HUDEP-2 (cell line): ENCODE results near the gene AFF2.

Experiments
- DNase-seq, 76 experiments: peaks; one replicate each; lab custom pipeline; 2025; ENCODE audit not compliant: unreplicated experiment in 76 of 76; lab: John Stamatoyannopoulos, UW

AFF2 gene

DNA sequence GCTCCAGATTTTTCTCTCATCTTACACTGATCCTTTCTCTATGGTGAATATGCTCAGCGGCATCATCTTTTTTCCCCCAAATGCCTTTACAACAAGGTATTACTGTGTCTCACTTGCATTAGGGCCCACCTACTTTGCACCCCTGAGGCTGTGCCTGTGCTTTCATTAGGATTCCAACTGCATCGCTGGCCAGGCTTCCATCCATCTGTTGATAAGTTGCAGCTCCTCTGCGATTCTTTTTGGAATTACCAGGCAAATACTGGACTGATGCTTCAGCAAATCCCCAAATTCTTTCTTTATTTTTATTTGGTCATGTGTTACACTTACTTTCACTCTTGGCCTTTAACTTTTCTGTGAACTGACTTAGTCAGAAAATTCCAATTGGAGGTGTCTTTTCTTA is 77.3 kb downstream of the AFF2 start:
- DNase-seq: no peak

DNA sequence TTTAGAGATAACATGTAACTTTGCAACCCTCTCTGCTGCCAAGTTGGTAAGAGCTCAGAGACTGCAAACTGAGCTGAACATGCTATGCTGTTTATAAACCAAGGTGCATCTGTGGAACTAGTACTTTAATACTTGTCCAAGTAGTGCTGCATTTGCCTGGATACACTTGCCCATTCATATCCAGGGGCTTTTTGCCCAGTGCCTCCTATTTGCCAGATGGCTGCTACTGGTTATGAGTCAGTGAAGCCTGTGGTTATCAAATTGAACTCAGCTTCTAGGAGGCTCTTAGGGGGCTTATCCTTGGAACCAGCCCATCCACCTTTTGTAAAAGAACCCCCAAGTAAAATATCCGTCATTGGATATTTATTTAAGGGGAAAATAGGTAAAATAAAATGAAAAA is 79.6 kb downstream of the AFF2 start:
- DNase-seq: no peak

DNA sequence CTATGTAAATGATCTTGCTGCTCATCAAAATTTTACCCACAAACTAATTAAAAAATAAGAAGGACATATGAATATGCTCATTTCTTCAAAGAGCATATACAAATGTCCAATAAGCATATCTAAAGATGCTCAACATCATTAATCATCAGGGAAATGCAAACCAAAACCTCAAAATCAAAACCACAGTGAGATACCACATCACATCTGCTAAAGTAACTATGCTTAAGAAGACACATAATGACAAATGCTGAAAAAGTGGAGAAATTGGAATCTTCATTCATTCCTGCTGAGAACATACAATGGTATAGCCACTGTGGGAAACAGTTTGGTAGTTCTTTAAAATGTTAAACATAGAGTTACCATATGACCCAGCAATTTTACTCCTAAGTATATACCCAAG is 81.9 kb downstream of the AFF2 start:
- no peak for DNase-seq

DNA sequence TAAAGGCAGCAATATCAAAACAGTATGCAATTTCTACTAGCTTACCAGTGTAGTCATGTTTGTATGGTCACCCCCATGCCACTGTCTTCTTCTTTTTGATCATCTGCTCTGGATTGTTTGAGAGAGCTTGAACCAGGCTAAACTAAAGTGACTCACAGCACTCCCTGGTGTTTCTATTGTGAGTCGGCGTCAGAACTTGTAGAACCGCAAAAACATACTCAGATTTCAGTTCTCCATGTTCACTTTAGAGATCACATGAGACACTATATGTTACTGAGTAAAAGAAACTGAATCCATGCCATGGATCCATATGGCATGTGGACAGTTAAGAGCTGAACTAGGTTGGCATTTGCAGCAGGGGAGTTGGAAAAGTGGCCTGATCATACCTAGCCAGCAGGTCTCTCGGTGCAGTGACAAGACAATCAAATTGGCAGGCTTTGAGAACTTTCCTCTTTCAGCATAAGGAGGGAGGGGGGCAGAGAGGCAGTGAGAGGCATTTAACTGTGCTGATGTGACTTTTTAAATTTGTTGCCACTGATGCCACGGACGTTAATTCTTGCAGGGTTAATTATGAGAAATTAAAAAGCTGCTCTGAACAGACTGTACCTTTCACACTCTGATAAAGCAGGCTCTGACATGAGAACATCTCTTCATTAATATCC is 88.4 kb downstream of the AFF2 start:
- no peak for DNase-seq

DNA sequence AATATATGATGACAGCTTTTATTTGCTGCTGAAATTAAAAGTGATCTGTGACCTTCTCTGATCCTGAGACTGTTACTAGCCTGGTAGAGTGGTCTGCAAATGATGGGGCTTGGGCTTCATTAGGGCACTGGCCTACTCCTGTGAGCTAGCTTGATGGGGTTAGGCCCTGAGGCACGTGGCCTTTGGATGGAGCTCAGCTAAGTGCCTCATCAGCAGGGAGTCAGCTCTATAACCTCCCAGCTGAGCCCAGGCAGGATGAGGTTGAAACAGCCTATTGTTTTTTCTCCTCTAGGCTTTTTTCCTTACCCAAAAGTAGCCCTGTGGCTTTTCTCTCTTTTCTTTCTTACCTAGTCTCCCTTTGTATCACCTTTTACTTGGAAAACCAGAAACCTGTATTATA is 92.2 kb downstream of the AFF2 start:
- no peak for DNase-seq

DNA sequence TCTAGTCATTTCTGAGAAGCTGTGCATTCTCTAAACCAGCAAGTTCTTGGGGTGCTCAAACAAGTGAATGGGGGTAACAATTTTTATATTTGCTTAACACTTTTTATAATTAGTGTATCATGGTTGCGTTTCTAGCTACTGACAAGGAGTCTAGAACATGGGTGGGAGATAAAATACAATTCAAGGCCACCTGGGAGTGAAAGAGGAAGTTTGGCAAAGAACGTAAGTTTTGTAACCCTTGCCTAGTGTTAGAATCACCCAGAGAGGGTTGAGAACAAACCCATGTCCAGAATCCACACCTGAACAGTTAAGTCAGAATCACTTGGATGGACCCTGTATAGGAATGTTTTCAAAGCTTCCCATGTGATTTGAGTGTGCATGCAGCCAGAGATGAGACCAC is 92.7 kb downstream of the AFF2 start:
- DNase-seq: no peak

DNA sequence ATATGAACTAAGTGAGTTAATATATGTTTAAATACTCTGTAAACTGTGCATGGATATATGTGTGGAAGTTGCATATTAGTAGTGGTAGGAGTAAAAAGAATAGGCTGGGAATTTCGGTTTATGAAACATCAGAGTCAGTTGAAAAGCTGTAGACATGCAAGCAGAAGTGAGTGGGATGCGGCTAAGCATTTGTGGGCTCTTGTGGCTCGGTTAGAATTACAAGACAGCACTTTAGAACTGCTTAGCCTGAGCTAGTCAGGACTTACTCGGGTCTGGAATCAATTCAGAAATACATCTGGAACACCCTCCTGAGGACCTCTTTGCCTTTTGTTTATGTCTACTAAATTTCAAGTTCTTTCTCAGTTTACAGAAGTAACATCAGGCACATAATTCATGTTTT is 93.6 kb downstream of the AFF2 start:
- DNase-seq: no peak

DNA sequence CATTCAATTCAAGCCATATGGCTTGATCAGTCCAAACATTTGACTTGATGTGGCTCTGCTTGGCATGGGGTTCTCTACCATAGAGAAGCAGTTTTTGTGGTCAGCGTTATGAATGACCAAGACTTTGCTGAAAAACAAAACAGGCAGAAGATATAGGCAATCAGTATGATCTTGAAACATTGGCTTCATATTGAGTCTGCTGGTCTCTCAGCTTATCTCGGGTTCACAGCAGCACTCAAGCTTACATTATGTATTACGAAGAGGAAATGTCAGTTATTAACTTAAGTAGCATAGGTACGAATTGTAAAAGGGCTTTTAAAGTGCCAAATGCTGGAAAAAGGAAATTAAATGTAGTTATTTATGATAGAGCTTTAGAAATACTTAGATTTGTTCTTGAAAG is 99.0 kb downstream of the AFF2 start:
- DNase-seq: peak in 35 of 76 experiments; percentile 0 to 65 (median 12)

DNA sequence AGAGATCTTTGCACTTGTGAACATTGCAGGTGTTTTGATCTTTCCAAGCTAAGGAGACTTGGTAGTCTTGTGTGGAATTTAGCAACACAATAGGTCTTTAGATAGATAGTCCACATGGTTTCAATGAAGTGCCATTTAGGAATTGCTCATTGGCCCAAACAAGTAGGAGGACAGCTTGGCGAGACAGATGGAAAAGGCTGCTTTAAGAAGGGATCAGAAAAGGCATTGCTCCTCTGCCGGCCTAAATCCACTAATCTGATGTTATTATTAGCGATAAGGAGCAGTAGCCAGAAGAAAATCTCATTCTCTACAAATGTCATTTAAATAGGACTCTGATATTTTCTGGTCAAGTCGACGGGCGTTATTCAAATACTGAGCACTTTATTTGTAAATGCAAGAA is 99.7 kb downstream of the AFF2 start:
- DNase-seq: no peak

DNA sequence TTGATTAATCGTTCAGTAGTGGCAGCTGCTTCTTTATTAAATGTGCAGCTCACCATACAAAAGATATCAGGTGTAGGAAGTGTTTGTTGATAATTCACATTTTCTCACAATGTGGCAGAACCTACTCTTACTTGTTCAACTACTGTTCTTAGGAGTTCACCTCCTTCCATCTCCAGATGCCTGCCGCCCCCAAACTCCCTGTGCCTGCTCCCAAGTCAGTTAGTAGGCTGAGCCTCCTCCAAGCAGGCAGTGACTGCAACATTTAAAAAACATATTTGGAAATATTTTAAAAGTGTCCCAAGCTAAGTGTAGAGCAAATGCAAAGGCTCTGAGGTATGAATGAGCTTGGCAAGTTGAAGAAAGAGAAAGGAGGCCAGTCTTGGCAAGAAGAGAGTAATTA is 100.2 kb downstream of the AFF2 start:
- DNase-seq: no peak

DNA sequence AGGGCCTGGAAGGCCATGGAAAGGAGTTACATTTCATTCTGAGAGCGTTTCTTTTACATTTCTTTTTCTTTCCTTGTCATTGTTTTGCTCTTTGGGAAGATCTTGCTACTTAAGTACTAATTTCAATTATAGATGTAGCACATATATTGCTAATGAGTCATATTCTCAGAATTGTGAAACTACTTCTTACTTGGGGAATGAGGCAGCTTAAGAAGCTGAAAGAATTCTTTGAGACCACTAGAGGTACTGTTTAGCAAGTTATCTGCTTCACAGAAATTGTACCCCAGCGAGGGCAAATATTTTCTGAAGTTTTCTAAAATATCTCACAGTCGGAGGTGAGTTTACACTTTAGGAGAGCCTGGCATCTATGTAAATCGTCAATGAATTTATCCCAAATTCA is 100.6 kb downstream of the AFF2 start:
- no peak for DNase-seq

DNA sequence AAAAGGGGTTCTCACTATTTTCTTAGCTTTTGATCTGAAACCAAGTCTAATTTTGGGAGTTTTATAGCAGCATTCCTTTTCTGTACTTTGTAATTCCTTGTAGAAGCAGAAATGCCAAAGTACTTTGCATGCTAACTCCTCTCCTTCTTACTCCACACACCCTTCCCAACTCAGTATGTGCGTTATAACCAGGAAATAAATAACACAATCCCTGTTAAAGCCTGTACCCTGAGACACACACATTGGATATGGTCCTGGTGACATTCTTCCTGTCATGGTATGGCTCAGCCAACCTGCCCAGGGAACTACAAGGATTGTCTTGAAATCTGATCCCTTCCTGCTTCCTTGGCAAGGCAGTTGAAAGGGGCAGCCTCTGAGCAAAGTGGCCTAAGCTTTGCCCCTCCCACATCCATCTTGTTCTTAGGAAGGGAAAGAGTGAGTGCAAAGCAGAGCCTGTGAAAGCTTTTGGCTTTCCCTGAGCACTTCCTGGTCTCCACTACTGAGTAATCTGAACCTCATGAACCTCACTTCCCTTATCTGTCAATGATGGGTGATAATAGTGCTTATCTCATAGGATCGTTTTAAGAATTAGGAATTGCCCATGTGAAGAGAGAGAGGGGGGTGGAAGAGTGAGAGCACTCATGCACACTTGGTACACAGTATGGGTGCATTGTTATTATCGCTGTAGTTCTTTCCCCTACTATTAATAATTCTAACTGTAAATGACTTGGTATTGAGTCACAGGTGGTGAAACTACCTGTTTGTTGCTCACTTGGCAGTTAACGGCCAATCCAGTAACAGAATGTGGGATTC is 109.3 kb downstream of the AFF2 start:
- DNase-seq: no peak

DNA sequence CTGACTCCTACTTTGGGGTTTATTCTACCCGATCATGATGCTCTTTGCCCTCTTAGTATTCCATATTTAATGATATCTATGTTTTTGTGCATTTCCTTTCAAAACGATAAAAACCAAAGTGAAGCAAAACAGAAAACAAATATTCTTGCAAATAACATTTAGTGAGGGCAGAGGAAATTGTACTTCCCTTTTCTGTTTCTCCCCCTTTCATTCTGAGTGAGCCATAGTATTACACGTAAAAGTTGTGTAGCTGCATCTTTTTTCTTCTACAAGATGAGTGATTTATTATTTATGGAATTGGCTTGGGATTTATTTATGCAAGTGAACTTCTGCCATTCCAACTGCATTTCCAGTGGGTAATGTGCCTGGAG is 109.9 kb downstream of the AFF2 start:
- no peak for DNase-seq

DNA sequence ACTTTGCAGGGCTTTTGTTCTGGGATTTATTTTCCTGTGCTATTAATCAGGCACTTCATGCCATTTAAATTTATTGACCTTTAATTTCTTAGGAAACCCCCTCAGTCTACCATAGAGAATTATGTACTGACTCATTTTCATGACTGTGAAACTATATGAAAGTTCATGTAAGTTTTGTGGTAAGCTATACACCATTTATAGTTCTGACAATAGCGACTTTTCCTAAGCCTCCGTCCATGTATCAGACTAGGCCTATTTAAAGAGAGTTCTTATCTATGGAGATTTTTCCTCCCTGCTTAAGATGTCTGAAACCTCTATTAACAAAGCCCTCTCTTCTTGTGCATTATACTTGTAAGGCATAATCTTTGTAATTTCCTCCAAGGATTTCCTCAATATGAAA is 111.6 kb downstream of the AFF2 start:
- no peak for DNase-seq

DNA sequence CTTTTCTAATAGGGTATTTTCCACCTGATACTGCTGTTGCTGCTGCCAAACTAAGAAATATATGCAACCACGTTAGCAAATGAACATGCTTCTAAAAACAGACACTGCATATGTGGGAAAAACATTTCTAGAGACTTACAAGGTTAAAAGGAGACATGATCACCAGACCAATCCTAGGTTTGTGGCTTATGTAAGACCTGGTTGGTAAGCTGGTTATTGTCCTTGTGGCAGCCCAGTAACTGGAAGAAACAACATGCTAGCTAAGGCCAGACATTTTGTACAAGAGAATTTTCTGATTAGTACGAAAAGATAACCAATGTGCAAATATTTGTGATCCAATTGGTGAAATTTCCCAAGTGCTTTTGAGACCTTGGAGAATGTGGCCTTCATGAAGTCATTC is 112.0 kb downstream of the AFF2 start:
- no peak for DNase-seq

DNA sequence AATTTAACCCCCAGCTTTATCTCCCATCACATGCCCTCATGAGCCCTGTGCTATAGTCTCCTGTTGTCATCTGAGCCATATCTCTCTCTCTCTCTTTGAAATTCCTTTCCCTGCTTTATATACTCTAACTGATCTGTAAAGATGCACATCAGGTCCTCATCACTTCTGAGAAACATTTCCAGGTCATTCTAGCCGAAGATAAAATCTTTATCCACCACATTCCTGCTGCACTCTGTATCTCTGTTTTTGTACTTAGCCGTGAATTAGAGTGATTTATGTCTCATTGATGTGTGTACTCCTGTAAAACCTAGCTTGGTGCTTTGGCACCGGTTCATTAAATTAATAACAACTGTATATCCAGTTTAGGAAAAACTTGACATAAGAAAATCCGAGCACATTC is 113.2 kb downstream of the AFF2 start:
- DNase-seq: no peak

DNA sequence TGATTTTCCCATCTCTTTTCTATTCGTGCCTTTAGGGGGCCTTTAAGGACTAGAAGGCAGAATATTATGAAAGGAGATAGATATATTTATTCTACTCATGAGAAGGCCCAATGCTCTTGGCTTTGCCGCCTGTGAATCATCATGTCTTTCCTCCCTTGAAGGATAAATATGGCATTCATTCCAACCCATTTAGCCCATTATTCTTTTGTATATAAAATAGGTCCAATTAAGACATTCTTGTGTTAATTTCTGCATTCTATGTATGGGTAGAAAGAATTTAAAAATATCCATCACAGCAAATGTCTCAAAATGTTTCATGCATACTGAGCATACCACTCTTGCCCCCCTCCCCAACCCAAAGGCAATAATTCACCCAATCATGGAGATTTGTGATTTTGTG is 115.1 kb downstream of the AFF2 start:
- DNase-seq: no peak

DNA sequence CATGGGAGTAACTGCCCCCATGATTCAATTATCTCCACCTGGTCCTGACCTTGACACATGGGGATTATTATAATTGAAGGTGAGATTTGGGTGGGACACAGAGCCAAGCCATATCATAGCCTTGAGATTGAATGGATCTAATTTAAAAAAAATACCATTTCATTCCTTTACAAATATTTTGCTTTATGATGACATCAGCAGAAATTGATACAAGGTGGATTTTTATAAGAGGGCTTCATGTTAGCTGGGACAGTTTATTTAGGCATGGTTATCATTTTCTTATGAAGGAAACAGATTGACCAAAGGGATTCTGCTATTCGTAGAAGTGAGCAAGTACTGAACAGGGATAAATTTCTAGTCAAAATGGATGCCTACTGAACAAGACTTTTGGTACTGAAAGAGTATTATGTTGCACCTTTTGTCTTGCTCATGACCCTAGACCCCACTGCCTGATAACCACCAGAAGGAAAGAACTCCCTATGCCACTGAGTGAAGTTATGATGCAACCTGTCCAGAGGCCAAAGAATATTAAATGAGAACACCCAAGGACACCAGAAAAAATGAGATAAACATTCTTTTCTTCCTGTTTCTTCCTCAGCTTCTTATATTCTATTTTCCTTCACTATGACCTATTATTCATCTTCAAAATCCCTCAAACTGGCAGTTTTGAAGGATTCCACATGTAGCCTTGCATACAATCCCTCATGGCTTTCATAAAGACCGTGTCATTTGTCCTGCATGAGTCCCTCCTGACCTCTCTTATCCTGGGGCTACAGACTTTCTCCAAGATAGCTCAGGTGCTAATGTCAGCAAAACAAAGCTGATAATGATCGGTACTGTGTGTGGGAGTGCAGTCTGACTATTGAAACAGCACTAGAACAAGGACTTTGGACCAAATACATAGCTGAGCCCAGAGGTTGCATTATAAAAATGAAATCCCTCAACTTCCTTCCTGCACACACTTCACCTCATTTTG is 118.3 kb downstream of the AFF2 start:
- no peak for DNase-seq

DNA sequence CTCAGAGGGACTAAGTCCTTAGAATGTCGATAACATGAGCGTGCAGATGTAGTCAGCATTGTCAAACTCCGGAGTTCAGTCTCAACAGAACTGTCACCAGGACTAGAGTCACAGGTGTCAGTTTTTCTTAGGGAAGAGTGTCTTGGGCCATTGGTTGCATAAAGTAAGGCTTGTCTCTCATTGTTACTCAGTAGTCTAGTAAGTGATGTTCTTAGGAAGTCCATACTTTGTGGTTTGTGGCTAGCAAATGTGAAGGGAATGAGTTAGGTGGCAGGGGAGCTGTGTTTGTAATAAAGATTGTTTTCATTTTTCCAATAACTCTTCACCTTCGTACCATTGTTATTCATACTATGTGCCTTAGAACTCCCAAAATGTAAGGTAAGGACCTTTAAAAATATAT is 119.6 kb downstream of the AFF2 start:
- no peak for DNase-seq

DNA sequence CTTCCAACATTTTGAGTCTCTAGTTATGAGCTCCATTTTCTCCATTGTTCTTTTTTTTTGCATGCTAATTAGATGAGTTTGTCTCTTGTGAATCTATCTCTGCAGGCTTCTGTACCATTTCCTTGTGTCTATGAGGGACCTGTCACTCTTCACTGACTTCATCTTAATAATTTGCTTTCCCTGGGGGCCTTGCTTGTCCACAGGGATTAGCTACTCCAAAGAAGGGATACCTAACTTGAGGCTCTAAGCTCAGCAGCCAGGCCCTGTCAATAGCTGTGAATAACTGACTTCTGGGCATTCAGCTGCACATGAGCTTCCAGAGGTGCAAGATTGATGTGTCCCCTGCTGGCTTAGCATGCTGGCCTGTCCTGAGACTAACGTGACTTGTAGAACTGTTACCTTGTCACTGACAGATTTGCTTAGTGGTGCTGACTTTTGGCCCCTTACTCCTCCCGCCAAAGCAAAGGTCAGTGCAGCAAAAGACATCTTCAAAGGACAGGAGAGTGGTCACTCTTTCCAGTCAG is 124.6 kb downstream of the AFF2 start:
- DNase-seq: no peak

DNA sequence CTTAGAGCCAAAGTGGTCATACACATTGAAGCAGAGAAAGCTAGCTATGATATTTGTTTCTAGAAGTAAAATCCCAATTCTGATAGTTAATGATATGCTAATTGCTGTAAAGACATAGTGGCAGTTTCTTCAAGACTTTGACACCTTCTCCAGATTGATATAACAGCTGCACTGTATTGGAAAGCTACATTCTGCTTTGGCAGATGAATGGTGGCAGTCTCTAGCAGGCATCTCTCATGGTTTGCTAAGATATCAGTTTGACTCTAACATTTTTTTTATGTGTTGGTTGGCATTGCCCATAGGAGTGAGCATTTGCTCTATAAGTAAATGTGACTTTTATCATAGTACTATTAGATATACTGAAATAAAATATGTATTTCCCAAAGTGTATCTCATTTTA is 128.2 kb downstream of the AFF2 start:
- DNase-seq: no peak
